SJSA1 (cell line): ENCODE results near the gene KCTD11. TPM values are rescaled to one million over a fixed set of nuclear protein-coding genes. Genes with fewer than 3 reads are reported as not detected.
A peak's percentile ranks its signal among the peaks of the same experiment; 100 is the strongest.

Experiments used
- DNase-seq, 2 experiments: peaks; one replicate each; pipeline ENCODE4 v3.0.0-alpha.2; 2015 to 2020; ENCODE audit warnings: low spot score in 2 of 2, low read depth in 1 of 2
- H3K27ac ChIP-seq: fragments of 250-450 bp; sonication (Bioruptor Pico); 2 replicates; pipeline ENCODE4 v1.5.1; 2020; ENCODE audit warnings: mild to moderate bottlenecking, moderate library complexity
- H3K27me3 ChIP-seq: fragments of 250-450 bp; sonication (Bioruptor Pico); replicated peaks from 2 replicates; pipeline ENCODE4 v1.5.1; 2020; ENCODE audit warnings: mild to moderate bottlenecking, moderate library complexity
- H3K36me3 ChIP-seq: fragments of 250-450 bp; sonication (Bioruptor Pico); 2 replicates; pipeline ENCODE4 v1.5.1; 2020; ENCODE audit warnings: mild to moderate bottlenecking
- H3K4me1 ChIP-seq: fragments of 250-450 bp; sonication (Bioruptor Pico); replicated peaks from 2 replicates; pipeline ENCODE4 v1.6.1; 2021; ENCODE audit warnings: mild to moderate bottlenecking
- H3K4me3 ChIP-seq: fragments of 250-450 bp; sonication (Bioruptor Pico); 2 replicates; pipeline ENCODE4 v1.5.1; 2020; ENCODE audit warnings: mild to moderate bottlenecking
- H3K9me3 ChIP-seq: fragments of 250-450 bp; sonication (Bioruptor Pico); replicated peaks from 2 replicates; pipeline ENCODE4 v1.5.1; 2020; ENCODE audit warnings: mild to moderate bottlenecking
- total RNA-seq: library from RNA; depleted of rRNA; stranded (reverse); fragments of >200 nt; shearing (Covaris generic); gene quantifications from 2 replicates; pipeline ENCODE4 v1.2.3, GENCODE V29; 2014

The KCTD11 gene
- total RNA-seq, 1 experiment from 2014 or later, result 5.4 TPM

DNA sequence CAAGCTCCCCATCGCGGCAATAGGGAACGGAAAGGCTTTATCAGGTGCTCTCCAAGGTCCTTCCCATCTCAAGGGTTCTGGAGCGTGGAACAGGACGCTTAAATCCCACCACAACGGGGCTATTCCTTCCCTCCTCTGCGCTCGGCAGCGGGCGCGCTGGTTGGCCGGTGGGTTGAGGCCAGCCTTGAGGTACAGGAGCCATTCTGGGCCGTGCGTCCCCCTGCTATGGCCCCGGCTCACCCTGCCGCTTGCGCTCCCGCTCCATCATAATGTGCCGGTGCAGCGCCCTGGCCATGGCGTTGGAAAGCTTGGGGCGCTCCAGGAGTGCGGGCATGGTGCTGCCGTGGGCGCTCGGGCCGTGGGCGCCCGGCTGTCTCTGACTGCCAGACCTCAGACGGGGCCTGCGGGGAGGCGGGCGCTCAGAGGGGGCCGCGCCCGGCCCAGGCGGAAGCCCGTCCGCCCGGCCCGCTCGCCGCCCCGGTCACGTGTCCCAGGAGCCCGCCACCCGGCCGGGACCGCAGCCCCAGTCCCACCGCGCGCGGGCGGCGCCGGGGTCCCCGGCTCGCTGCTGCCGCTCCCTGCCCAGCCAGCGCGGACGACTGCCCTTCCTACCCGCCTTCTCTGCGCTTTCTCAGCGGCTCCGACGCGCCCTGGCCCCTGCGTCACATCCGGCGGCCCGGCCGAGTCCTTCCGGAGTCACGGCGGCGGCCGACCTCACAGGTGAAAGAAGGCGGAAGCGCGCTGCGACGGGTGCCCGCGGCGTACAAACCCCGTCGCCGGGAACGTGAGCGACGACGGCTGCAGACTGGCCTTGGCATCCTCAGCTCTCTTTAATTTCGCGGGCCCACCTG is 37.0 kb upstream of the KCTD11 start, which contains the start of gene GPS2:
Gene GPS2, minus strand, starts transcription at position 642 of the 851 bp plus-strand sequence. Its CDS starts 308 bp downstream, at position 334.
- Histone ChIP-seq H3K4me3 (peak within 1 kb of the TSS; percentile 88), H3K36me3 (peaks cover 75% of the 10 kb centered on the region), H3K27ac (peak within 1 kb of the TSS; percentile 78), H3K4me1 (peaks cover 30% of the 10 kb centered on the region), H3K9me3 (no peaks in the 10 kb centered on the region), H3K27me3 (no peaks in the 10 kb centered on the region)
- peak; percentile 76 to 84 for DNase-seq

DNA sequence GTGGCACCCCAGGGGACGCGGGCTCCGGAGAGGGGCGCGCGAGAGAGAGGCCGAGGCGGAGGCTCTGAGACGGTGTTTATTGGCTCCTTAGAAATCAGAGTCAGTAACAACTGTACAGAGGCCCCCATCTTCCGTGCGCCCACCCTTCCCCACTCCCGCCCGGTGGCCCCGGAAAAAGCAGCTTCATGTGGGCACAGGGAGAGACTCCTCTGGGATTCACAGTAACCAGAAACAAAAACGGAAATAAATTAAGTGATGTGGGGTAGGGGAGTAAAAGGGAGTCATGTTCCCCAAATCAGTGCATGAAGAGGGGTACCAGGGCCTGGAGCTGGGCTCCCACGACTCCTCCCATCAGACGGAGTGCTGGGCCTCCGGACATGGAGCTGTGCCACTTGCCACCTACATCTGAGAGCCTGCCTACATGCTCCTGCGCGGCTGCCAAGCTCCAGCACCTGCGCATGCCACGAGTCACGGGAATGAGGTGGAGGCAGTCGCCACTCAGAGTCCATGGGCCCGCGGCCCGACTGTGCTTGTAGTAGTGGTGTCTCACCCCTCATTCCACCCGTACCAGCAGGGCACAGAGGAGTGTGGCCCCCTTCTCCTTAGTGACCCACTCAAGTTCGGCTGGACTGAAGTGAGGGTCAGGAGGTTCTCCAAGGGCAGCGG is 36.3 kb upstream of the KCTD11 start:
- H3K4me1 ChIP-seq, result peaks cover 30% of the 10 kb centered on the region
- no peaks in the 10 kb centered on the region for H3K27me3 ChIP-seq
- H3K4me3 ChIP-seq, result peak overlapping the region; percentile 88
- no peak for DNase-seq
- peak overlapping the region; percentile 78 for H3K27ac ChIP-seq
- H3K36me3 ChIP-seq, result peaks cover 74% of the 10 kb centered on the region
- H3K9me3 ChIP-seq, result no peaks in the 10 kb centered on the region

DNA sequence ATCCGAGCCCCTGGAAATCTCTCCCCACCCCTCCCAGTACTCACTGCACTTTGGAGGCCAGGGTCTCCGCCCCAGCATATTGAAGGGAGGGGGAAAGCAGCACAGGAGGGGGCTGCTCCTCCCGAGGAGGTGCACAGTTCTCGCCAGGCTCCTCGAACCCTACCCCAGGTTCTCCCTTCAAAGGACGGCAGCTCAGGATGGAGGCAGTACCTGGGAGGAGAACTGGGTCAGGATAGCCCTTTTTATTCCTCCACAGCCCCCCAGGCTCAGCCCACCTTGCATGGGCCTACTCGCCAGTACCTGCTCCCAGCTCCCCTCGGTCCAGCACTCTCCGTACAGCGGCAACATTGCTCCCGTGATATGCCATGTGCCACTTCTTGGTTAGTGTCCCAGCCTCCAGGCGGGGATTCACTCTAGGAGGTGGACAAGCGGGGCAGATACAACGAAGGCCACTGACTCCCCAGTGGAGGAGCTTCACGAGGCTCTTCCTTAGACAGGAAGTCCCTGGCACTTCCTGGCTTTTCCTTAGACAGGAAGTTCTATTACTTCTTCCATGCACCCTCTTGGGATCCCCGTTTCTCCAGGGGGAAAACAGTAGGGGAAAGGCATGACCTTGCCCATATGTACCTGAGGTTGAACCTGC is 34.7 kb upstream of the KCTD11 start:
- no peak overlapping the region for H3K4me3 ChIP-seq
- peaks cover 75% of the 10 kb centered on the region for H3K36me3 ChIP-seq
- DNase-seq, result no peak
- no peaks in the 10 kb centered on the region for H3K9me3 ChIP-seq
- H3K27ac ChIP-seq, result no peak overlapping the region
- peaks cover 30% of the 10 kb centered on the region for H3K4me1 ChIP-seq
- H3K27me3 ChIP-seq, result no peaks in the 10 kb centered on the region

DNA sequence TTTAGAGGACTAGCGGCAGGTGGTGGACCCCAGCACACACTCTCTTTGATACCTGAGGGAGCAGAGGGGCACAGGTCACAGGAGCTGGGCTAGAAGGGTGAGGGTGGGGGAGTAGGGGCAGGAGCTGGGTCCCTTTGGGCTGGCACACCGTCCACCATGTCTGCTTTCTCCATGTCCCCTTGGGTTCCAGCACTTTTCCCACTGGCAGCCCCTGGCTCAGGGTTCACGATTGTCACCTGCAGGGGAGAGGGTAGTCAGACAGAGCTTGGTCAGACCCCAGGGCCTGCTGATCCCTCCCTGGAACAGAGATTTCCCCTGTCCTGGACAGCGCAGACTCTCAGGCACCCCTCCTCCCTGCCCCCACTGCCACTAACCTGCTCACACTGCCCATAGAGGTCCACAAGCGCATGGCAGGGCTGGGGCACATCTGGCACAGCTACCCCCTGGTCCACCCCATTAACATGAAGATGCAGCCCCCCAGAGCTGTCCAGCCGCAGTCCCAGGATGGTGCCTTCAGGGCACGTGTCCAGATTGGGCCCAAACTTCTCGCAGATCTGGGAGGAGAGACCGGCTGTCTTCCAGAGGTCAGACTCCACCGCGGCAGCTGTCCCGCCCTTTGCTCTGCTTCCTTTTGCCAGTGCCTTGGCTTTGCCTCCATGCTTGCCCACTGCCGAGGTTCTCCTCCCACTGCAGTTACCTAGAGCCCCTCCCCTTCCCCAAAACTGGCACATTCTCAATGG is 33.7 kb upstream of the KCTD11 start:
- H3K27me3 ChIP-seq, result no peaks in the 10 kb centered on the region
- no peak overlapping the region for H3K4me3 ChIP-seq
- no peak overlapping the region for H3K27ac ChIP-seq
- peaks cover 25% of the 10 kb centered on the region for H3K4me1 ChIP-seq
- H3K9me3 ChIP-seq, result no peaks in the 10 kb centered on the region
- DNase-seq, result no peak
- peaks cover 75% of the 10 kb centered on the region for H3K36me3 ChIP-seq

DNA sequence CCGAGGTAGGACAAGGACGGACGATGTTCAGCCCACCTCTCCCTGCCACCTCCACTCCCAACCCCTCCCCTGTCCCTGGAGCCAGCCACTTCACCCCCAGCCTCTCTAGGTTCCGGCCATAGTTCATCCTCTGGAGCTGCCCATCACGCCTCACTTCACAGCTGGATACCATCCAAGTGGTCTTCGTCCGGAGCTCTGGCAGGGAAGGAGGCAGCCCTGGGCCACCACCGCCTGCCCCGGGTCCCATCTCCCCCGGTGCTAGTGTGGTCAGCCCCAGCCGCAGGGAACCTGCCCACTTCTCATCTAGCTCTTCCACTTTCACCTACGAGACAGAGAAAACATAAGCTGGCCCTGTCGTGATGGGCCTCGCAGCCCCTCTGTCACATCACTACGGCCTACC is 30.5 kb upstream of the KCTD11 start:
- H3K4me3 ChIP-seq, result no peak overlapping the region
- no peaks in the 10 kb centered on the region for H3K27me3 ChIP-seq
- H3K36me3 ChIP-seq, result peaks cover 71% of the 10 kb centered on the region

DNA sequence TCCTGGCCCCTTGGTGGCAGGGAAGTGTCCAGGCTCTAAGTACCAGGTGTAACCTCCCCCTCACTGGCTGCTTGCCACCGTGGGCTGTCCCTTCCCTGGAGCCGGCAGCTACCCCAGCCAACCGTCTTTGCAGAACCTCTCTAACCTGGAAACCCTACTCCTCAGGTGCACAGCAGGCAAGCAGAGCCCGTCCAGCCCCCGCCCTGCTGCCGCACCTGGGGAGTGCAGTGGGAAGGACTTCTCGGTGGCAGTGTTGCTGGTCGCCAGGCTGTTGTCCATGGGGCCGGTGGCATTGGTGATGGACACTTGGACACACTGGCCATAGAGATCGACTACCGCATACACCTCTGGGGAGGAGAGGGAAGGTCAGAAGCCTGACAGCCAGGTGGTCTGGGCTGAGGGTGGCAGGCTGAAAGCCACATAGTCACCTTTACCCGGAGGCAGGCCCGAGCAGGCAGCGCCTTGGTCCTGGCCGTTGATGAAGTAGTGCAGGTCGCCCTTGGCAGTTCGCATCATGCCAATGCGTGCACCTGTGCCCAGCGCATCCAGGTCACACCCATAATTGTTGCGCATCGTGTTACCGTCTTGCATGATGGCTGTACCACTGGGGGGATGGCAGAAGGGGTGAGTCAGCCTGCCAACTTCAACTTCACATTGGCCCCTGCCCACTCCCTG is 29.3 kb upstream of the KCTD11 start:
- Histone ChIP-seq H3K36me3 (peaks cover 72% of the 10 kb centered on the region), H3K4me3 (no peak overlapping the region), H3K4me1 (peaks cover 9% of the 10 kb centered on the region), H3K27ac (no peak overlapping the region), H3K9me3 (no peaks in the 10 kb centered on the region), H3K27me3 (no peaks in the 10 kb centered on the region)
- no peak for DNase-seq

More for the DNA sequence above, 30.5 kb upstream of the KCTD11 start:
- Histone ChIP-seq H3K4me1 (peaks cover 9% of the 10 kb centered on the region), H3K27ac (no peak overlapping the region), H3K9me3 (no peaks in the 10 kb centered on the region)
- DNase-seq, result no peak

DNA sequence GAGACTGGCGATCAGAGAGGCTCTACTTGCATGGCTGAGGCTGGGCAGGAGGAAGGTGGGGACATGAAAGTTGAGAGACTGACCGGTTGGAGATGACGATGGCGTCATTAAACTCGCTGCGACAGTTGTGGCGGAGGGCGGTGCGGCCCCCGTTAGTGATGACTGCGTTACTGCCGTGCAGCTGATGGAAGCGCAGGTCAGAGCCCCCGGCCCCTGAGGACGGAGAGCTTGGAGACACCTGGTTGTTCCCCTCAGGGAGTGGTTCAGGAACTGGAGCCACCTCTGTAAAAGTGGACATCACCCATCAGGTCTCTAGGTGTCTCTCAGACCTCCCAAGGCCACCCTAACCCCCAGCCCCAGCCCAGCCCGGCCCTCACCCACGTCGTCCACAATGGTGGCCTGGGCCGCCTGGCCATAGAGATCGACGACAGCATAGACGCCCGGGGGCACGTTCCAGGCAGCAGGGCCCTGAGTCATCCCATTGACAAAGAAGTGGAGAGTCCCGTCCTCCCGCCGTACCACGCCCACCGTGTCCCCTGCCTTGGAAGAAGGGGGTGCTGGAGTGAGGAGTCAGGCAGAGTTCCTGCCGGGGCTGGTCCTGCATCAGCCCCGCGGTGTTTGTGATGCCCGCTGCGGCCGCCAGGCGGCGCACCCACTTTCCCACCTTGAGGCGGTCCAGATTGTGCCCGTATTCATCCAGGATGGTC is 28.1 kb upstream of the KCTD11 start:
- Histone ChIP-seq H3K4me3 (no peak overlapping the region), H3K27ac (no peak overlapping the region), H3K36me3 (peaks cover 62% of the 10 kb centered on the region), H3K27me3 (no peaks in the 10 kb centered on the region), H3K4me1 (peaks cover 19% of the 10 kb centered on the region), H3K9me3 (no peaks in the 10 kb centered on the region)
- peak; percentile 48 to 80 for DNase-seq

DNA sequence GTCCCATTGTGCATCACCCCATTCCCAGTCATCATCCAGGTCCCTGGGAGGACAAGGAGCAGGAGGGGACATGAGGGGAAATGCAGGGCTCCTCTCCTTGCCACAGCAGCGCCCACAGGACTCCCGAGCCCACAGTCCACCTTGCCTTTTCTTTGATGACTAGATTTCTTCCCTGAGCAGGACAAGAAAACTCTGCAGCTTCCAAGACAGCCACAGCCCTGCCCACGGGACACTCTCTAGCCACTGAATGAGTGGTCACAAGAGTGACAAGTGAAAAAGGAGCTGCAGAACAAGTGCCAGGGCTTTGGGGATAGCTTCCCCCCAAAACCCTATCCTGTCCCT is 27.6 kb upstream of the KCTD11 start:
- no peaks in the 10 kb centered on the region for H3K9me3 ChIP-seq
- peaks cover 19% of the 10 kb centered on the region for H3K4me1 ChIP-seq
- no peak overlapping the region for H3K27ac ChIP-seq
- no peak for DNase-seq
- H3K4me3 ChIP-seq, result no peak overlapping the region
- no peaks in the 10 kb centered on the region for H3K27me3 ChIP-seq
- peaks cover 60% of the 10 kb centered on the region for H3K36me3 ChIP-seq

DNA sequence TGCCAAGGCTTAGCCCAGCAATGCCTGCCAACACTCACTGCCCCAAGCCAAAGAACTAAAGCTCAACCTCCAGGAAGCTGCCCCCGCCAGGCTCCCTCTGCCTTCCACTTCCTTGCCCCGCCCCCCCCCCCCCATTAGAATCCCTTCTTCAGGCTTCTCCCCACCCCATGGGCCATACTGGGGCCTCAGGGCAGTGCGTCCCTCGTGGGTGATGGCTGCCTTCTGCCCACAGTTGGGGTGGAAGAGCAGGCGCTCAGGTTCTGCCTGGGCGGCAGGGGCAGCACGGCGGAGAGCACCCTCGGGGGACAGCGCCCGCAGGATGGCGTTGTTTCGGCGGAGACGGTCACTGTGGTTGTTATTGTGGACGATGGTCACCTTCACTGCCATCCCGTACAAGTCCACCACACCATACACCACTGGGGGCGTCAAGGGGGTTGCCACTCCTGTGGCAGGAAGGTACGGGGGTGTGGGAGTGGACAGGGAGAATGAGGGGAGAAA is 26.9 kb upstream of the KCTD11 start:
- H3K9me3 ChIP-seq, result no peaks in the 10 kb centered on the region
- H3K4me3 ChIP-seq, result no peak overlapping the region
- DNase-seq, result no peak
- peaks cover 19% of the 10 kb centered on the region for H3K4me1 ChIP-seq
- peaks cover 60% of the 10 kb centered on the region for H3K36me3 ChIP-seq
- no peaks in the 10 kb centered on the region for H3K27me3 ChIP-seq
- no peak overlapping the region for H3K27ac ChIP-seq

DNA sequence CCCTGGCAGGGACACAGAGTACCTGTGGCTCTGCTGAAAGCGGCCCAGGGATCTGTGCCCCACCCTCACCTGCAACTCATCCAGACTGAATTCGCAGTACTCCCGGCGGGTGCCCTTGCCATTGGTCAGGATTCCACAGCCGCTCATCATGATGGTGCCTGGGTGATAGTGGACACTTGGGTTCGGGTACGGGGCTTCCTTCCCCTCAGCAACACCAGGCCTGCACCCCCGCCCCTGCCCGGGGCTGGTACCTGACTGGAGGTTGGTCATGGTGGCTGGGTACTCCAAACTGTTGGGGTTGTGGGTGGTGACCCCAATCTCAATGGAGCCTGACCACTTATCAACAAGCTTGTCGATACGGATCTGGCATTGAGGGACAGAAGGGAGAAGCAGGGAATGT is 25.8 kb upstream of the KCTD11 start:
- H3K4me1 ChIP-seq, result peaks cover 23% of the 10 kb centered on the region
- peaks cover 50% of the 10 kb centered on the region for H3K36me3 ChIP-seq
- H3K27me3 ChIP-seq, result no peaks in the 10 kb centered on the region
- H3K9me3 ChIP-seq, result no peaks in the 10 kb centered on the region
- DNase-seq, result no peak
- H3K4me3 ChIP-seq, result no peak overlapping the region
- no peak overlapping the region for H3K27ac ChIP-seq

DNA sequence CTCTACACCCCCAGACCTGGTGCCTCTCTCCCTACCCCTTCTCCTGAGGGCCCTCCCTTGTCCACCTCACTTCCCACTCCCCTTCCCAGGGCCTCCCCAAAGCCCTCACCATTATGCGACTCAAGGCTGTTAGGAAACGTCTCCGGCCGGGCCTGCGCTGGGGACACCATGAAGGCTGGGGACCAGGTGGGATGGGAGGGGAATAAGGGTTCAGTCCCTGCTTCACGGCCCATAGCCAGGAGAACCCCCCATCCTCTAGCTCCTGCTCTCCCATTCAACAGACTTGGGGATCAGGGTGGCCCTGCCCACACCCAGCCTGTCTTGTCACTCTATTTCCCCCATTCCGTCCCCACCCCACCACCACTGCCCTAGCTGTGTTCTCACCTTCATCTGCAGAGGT is 24.9 kb upstream of the KCTD11 start:
- peak in 1 of 2 experiments; percentile 38 for DNase-seq
- peaks cover 42% of the 10 kb centered on the region for H3K36me3 ChIP-seq
- peaks cover 23% of the 10 kb centered on the region for H3K4me1 ChIP-seq
- H3K4me3 ChIP-seq, result no peak overlapping the region
- H3K27ac ChIP-seq, result no peak overlapping the region
- H3K27me3 ChIP-seq, result no peaks in the 10 kb centered on the region
- H3K9me3 ChIP-seq, result no peaks in the 10 kb centered on the region

DNA sequence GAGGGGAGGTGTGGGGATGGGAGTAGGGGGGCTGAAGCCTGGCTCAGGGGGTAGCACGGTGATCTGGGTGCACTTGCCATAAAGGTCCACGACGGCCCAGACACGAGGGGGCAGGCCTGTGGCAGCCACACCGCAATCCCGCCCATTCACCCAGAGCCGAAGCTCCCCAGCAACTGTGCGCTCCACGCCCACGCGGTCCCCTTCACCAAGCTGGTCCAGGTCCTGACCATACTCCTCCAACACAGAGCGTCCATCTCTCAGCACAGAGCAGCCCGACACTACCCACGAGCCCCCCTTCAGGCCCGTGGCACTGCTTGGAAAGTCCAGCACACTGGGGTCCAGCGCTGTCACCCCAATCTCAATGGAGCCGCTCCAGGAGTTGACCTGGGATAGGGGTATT is 24.5 kb upstream of the KCTD11 start:
- H3K9me3 ChIP-seq, result no peaks in the 10 kb centered on the region
- no peak overlapping the region for H3K27ac ChIP-seq
- H3K4me1 ChIP-seq, result peaks cover 23% of the 10 kb centered on the region
- H3K27me3 ChIP-seq, result no peaks in the 10 kb centered on the region
- peak in 1 of 2 experiments; percentile 41 for DNase-seq
- H3K4me3 ChIP-seq, result no peak overlapping the region
- peaks cover 38% of the 10 kb centered on the region for H3K36me3 ChIP-seq
